Measurements from ENCODE around the gene CD244. TPM values are rescaled to one million over a fixed set of nuclear protein-coding genes. Genes with fewer than 3 reads are reported as not detected.

CD244 gene
- total RNA-seq, 1 donor from 2014 or later = not detected

DNA sequence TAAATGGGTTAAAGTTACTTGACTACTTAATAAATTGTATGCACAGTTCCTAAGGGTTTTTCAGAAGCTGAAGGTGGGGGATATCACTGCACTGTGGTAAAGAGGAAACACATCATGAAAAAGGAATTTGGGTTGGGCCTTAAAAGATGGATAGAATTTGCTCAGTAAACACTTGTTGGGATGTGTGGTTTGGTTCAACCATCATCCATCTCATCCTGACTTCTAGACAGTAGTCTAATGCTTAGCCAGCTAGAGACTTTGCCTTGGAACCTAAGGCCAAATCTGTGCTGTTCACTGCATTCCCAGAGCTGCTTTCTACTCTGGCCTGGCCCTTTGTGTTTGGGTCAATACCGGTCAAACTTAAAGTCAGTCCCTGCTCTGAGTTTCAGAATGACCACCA, 36.1 kb downstream of the CD244 start:
- Mint-ChIP-seq H3K4me1 (no peaks in the 10 kb centered on the region), H3K27me3 (ENCODE audit: low read depth) (peaks cover 20% of the 10 kb centered on the region), H3K9me3 (no peaks in the 10 kb centered on the region), H3K27ac (ENCODE audit: unreplicated experiment) (peak overlapping the region; percentile 39), H3K4me3 (no peak overlapping the region), H3K36me3 (ENCODE audit: low read depth) (no peaks in the 10 kb centered on the region)
- DNase-seq (ENCODE audit: low read depth, low spot score) = no peak
- no peak for TF ChIP-seq CTCF (conservative IDR thresholded peaks at IDR 0.05)

GRCh38 chr1:160823296-160823695, 39.4 kb downstream of the CD244 start:
- no peak for DNase-seq (ENCODE audit: low read depth, low spot score)
- no peak for TF ChIP-seq CTCF (conservative IDR thresholded peaks at IDR 0.05)
- H3K27ac Mint-ChIP-seq (ENCODE audit: unreplicated experiment) = no peak overlapping the region
- no peaks in the 10 kb centered on the region for H3K36me3 Mint-ChIP-seq (ENCODE audit: low read depth)
- H3K4me3 Mint-ChIP-seq = no peak overlapping the region
- peaks cover 4% of the 10 kb centered on the region for H3K4me1 Mint-ChIP-seq
- H3K27me3 Mint-ChIP-seq (ENCODE audit: low read depth) = peaks cover 3% of the 10 kb centered on the region
- no peaks in the 10 kb centered on the region for H3K9me3 Mint-ChIP-seq

DNA sequence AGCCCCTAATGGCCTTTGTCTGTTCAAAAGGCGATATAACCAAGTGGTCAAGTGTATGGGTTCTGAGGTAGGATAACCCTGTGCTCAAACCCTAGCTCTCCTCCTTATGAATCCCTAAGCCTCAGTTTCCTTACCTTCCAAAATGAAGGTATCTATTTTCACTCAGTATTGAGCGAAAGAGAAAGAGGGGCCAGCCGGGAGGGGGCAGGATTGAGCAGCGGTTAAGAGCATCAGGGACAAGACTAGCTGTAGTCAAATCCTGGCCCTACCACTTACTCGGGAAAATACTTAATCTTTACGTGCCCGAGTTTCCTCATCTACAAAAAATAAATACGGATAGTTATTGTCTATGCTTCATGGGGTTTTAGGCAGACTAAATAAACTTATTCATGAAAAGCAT, 41.1 kb downstream of the CD244 start:
- no peak overlapping the region for H3K27ac Mint-ChIP-seq (ENCODE audit: unreplicated experiment)
- H3K36me3 Mint-ChIP-seq (ENCODE audit: low read depth) = no peaks in the 10 kb centered on the region
- no peak for TF ChIP-seq CTCF (conservative IDR thresholded peaks at IDR 0.05)
- H3K27me3 Mint-ChIP-seq (ENCODE audit: low read depth) = peaks cover 4% of the 10 kb centered on the region
- DNase-seq (ENCODE audit: low read depth, low spot score) = no peak
- no peak overlapping the region for H3K4me3 Mint-ChIP-seq
- H3K9me3 Mint-ChIP-seq = no peaks in the 10 kb centered on the region
- H3K4me1 Mint-ChIP-seq = peaks cover 7% of the 10 kb centered on the region

DNA sequence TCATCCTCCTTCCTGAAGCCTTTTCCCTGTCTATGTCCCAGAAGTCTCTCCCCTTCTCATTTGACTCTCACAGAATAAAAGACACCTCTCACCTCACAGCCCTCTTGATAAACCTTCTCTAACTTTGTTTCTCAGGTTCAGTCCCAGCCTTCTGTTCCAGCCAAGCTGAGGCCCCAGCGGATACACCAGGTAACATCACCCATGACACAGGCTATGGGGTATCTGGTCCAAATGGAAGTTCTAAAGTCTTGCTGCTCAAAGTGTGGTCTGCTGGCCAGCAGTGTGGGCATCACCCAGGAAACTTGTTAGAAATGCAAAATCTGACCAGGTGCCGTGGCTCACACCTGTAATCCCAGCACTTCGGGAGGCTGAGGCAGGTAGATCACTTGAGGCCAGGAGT, 43.5 kb downstream of the CD244 start:
- Mint-ChIP-seq H3K27me3 (ENCODE audit: low read depth) (peaks cover 4% of the 10 kb centered on the region), H3K27ac (ENCODE audit: unreplicated experiment) (no peak overlapping the region), H3K9me3 (no peaks in the 10 kb centered on the region), H3K36me3 (ENCODE audit: low read depth) (no peaks in the 10 kb centered on the region), H3K4me1 (peaks cover 7% of the 10 kb centered on the region), H3K4me3 (no peak overlapping the region)
- TF ChIP-seq CTCF (conservative IDR thresholded peaks at IDR 0.05) = no peak
- no peak for DNase-seq (ENCODE audit: low read depth, low spot score)

GRCh38 chr1:160818207-160818937, 44.3 kb downstream of the CD244 start:
- peaks cover 7% of the 10 kb centered on the region for H3K4me1 Mint-ChIP-seq
- H3K4me3 Mint-ChIP-seq = no peak overlapping the region
- H3K27ac Mint-ChIP-seq (ENCODE audit: unreplicated experiment) = peak overlapping the region; percentile 40
- no peak for DNase-seq (ENCODE audit: low read depth, low spot score)
- no peaks in the 10 kb centered on the region for H3K36me3 Mint-ChIP-seq (ENCODE audit: low read depth)
- no peaks in the 10 kb centered on the region for H3K9me3 Mint-ChIP-seq
- peaks cover 4% of the 10 kb centered on the region for H3K27me3 Mint-ChIP-seq (ENCODE audit: low read depth)
- no peak for TF ChIP-seq CTCF (conservative IDR thresholded peaks at IDR 0.05)

All from neural crest cell (in vitro differentiated cells).